GM19395 (cell line): Measurements from ENCODE around the gene NUP205.

Source experiments
- ATAC-seq: cut with Tn5 transposase; IDR thresholded peaks from one replicate; pipeline ENCODE4 v1.9.1; 2021; ENCODE audit warnings: mild to moderate bottlenecking, moderate library complexity; ENCODE audit not compliant: unreplicated experiment

The NUP205 gene

GRCh38 chr7:135538376-135538775 lies 19.3 kb upstream of the NUP205 start:
- ATAC-seq, result no peak

GRCh38 chr7:135539629-135540028 lies 18.1 kb upstream of the NUP205 start:
- ATAC-seq, result no peak

GRCh38 chr7:135541029-135541428 lies 16.7 kb upstream of the NUP205 start:
- ATAC-seq, result no peak

- ATAC-seq, result no peak
Observed at GRCh38 chr7:135550196-135550595, 7.5 kb upstream of the NUP205 start.

GRCh38 chr7:135552148-135552547 lies 5.6 kb upstream of the NUP205 start:
- ATAC-seq, result no peak

GRCh38 chr7:135553346-135553745 lies 4.4 kb upstream of the NUP205 start:
- ATAC-seq, result no peak

- ATAC-seq, result peak; percentile 66
Observed at GRCh38 chr7:135558337-135558767, 635 bp downstream of the NUP205 start.

GRCh38 chr7:135558881-135559280 lies 1.2 kb downstream of the NUP205 start:
- no peak for ATAC-seq

- ATAC-seq, result no peak
Observed at GRCh38 chr7:135560631-135561030, 2.9 kb downstream of the NUP205 start.

- ATAC-seq, result no peak
Observed at GRCh38 chr7:135562720-135563119, 5.0 kb downstream of the NUP205 start.

- no peak for ATAC-seq
Observed at GRCh38 chr7:135571834-135572233, 14.1 kb downstream of the NUP205 start.

- ATAC-seq, result no peak
Observed at GRCh38 chr7:135573541-135573940, 15.8 kb downstream of the NUP205 start.

GRCh38 chr7:135575296-135575695 lies 17.6 kb downstream of the NUP205 start:
- ATAC-seq, result peak; percentile 73

- ATAC-seq, result no peak
Observed at GRCh38 chr7:135578569-135578968, 20.9 kb downstream of the NUP205 start.

GRCh38 chr7:135584362-135585353 lies 26.9 kb downstream of the NUP205 start:
- no peak for ATAC-seq

GRCh38 chr7:135597181-135597925 lies 39.6 kb downstream of the NUP205 start:
- no peak for ATAC-seq

- no peak for ATAC-seq
Observed at GRCh38 chr7:135597926-135598305, 40.2 kb downstream of the NUP205 start.

- ATAC-seq, result no peak
Observed at GRCh38 chr7:135599471-135599870, 41.8 kb downstream of the NUP205 start.

GRCh38 chr7:135600226-135600625 lies 42.5 kb downstream of the NUP205 start:
- no peak for ATAC-seq

- ATAC-seq, result no peak
Observed at GRCh38 chr7:135601182-135601581, 43.5 kb downstream of the NUP205 start.

- ATAC-seq, result no peak
Observed at GRCh38 chr7:135602304-135602703, 44.6 kb downstream of the NUP205 start.

GRCh38 chr7:135616136-135616535 lies 58.4 kb downstream of the NUP205 start:
- ATAC-seq, result no peak
